GM04504 (cell line): ENCODE data around the gene AIM2.
A peak's percentile ranks its signal among the peaks of the same experiment; 100 is the strongest.

ENCODE experiments used
- DNase-seq: peaks from one replicate; pipeline ENCODE4 v3.0.0-alpha.2; 2012; ENCODE audit warnings: low read depth

Gene AIM2, protein sequence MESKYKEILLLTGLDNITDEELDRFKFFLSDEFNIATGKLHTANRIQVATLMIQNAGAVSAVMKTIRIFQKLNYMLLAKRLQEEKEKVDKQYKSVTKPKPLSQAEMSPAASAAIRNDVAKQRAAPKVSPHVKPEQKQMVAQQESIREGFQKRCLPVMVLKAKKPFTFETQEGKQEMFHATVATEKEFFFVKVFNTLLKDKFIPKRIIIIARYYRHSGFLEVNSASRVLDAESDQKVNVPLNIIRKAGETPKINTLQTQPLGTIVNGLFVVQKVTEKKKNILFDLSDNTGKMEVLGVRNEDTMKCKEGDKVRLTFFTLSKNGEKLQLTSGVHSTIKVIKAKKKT

DNA sequence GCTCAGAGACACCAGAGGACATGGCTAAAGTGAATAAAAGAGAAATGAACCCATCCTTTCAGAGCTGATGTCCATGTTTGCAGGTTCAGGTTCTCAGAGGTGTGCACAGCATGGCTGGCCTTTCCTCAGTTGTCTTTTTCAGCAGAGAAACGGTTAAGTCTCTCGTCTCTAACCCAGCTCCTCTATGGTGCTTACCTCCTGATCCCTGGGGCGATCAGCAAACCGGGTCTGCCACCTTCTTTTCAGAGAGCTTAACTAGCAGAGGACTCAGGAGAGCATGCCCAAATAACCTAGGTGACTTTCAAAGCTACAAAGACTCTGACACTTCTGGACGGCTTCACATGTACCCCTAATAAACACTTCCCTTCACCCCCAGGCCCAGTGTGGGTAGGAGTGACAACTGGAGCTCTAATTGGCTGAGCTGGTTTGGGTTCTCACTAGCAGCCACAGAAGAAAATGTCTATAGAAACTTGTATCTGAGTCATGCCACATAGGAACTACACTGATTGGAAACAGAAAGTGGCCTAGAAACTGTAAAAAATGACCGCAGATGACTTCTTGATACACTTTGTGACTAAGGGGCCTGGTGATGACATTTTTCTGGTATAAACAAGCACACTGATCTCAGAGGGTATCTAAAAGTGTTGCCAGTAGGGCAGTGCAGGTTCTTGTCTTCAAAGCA lies at the start of gene AIM2:
Gene AIM2, minus strand, starts transcription at position 329 of the 682 bp plus-strand sequence. CDS start 3,267 bp downstream, outside the sequence.
- no peak for DNase-seq

DNA sequence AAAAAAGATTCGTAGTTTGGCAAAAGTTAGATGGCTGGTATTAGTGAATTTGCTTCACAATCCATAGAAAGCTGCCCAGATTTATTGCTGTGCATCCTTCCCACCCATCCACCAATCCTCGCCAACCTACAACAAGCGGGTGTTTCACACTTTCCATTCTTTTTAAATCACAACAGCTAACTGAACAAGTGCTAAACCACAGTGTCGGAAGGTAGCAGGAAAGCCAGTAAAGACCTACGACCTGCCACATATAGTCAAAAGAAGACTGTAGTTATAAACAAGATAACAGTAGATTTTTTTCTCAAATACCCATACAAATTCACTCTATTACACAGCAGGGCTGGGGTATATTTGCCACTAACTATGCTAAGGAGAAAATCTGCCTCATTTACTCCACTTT lies 47.0 kb upstream of the AIM2 start:
- no peak for DNase-seq

GRCh38 chr1:159122005-159122621 lies 45.5 kb upstream of the AIM2 start:
- peak; percentile 38 for DNase-seq

- no peak for DNase-seq
These were observed 45.0 kb upstream of the AIM2 start for GRCh38 chr1:159121526-159121925.

DNA sequence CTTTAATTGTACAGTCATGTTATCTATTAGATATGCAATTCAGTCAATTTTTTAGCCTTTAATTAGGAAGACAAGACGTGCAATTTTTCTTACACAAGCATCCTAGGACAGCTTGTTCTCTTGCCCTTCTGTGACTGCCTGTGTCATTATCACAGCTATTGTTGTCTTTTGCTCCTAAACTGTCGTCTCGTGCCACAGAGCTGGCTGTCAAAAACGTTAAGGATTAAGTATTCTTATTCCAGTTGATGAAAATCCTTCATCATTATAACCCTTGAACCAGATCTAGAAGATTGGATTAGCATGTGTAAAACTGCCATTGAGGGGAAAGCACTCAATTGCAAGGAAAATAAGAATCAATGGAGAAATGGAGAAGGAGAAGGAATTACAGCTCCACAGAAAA lies 43.8 kb upstream of the AIM2 start:
- no peak for DNase-seq

DNA sequence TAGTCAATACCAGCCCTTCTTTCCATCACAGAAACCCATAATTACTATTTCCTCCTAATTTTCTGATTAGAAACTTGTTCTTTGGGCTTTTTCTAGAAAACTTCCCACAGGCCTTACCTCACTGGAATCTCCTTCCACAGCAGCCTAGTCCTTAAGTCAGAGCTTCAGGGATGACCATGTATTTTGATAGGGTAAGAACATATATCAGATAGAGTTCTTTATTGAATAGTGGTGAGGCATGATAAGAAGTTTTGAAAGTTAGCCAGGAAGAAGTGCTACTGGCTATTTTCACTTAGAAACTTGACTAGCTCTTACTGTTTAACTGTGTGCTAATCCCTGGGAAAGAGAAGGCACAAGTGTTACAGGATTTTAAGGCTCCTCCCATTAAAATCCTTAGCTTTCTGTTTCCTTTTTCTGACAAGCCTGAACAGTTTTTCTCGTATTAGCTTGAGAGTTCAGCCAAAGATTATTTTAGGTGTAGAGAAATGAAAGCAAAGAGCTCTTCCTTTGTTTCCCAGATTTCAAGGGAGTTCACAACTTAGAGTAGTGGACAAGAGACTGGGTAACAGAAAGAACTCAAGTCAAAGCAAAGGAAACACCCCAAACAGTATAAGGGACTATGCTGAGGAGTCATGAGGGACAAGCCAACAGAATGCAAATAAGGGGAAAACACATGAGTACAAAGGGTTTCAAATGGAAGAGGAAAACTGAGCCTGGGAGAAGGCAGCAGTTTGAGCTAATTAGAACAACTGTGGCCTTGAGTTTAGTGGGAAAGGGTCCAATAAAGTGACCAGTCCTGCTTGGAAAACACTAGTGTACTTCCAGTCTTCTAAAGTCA lies 37.2 kb upstream of the AIM2 start:
- no peak for DNase-seq

GRCh38 chr1:159103021-159103420 lies 26.5 kb upstream of the AIM2 start:
- peak; percentile 17 for DNase-seq

DNA sequence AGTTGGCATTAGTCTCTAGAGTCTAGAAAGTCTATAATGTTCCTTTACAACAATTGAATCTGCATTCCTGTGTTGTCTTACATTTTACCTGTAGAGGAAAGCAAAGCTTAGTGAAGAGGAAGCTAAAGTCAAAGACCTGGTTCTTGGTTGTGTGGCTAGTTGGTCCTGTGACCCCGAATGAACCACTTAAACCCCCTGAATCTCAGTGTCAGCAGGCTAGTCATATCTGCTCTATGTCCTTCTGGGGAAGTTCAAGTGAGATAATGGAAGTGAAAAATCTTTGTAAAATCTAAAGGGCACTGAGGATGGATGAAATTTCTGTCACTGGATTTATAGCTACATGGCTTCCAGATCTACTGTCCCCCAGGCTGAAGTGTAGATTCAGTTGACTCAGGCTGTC lies 24.0 kb upstream of the AIM2 start:
- DNase-seq: no peak

DNA sequence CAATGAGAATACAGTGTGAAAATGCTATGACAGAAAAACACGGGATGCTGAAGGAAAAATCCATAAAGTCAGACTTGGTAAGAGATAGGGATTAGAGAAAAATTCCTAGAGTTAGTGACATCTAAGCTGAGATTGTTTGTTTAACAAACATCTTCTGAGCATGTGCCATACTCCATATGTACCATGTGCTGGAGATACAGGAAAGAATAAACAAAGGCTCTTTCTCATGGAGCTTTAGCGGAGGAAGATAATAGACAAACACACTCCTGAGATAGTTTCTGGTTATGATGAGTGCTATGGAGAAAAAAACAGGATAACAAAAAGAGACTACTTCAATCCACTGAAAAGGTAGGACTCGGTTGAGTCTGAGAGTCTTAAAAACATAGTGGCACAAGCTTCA lies 22.0 kb upstream of the AIM2 start:
- no peak for DNase-seq

DNA sequence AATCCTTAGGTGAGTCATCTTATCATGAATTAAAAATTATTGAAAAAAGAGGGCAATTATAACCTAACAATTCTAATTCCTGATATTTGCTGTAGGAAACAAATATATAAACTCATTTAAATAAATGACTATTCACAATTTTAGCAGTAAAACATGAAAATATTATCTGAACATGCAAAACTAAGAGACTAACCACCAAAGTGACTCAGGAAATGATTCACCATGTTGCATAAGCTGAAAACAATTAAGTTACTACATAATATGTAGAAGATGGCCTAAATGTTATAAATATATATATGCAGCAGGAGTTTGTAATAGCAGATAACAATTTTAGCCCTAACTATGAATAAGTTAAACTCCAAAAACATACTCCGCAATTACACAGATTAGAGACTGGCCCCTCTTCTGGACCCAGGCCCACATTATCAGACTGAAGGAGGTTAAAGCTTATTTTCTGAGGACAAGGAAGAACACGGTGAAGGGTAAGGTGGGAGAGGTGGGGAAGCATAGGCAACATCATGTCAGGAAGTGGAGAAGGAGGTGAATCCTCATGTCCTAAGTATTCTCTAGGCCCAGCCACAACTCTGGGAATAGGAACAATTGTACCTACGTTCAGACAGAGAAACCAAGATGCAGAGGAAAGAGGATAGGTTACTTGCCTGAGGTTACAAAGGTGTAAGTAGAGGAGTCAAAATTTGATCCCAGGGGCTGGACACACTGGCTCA lies 15.6 kb upstream of the AIM2 start:
- peak; percentile 39 for DNase-seq

DNA sequence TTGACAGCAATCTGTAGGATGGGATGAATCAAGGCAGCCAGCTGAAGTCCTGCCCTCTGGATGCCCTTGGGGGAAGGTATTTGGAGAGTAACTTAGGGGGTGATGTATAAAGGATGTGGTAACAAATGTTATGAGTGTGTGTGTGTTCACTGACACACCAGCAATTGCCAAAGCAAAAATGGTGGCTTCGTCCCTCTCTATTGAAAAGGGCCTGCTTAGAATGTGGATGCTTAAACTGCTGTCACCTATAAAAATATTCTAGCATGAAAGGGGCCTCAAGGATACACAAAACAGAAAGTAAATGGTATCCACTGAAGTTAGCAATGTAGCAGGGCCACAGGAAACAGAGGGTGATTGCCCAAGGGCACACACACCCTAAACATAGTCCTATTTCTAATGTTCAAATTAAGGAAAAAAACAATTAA lies 15.1 kb upstream of the AIM2 start:
- DNase-seq: peak; percentile 11

DNA sequence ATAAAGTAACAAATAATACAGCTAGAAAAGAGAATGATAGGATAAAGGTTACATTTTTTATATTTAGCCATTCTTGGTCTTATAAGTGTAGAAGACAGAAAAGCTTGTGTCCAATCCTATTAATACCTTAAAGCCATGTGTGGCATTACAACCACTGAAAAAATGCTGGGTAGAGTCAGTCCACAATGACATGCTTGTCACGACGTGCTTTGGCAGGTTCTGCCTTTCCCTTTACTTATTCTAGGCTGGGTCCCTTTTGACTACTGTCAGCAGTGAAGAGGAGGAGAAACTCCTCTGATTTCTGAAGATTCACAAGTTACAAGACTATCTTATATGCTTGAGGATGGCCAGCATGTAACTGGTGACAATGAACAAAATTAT lies 14.6 kb upstream of the AIM2 start:
- DNase-seq: no peak

GRCh38 chr1:159090286-159091179 lies 14.0 kb upstream of the AIM2 start:
- DNase-seq: no peak

DNA sequence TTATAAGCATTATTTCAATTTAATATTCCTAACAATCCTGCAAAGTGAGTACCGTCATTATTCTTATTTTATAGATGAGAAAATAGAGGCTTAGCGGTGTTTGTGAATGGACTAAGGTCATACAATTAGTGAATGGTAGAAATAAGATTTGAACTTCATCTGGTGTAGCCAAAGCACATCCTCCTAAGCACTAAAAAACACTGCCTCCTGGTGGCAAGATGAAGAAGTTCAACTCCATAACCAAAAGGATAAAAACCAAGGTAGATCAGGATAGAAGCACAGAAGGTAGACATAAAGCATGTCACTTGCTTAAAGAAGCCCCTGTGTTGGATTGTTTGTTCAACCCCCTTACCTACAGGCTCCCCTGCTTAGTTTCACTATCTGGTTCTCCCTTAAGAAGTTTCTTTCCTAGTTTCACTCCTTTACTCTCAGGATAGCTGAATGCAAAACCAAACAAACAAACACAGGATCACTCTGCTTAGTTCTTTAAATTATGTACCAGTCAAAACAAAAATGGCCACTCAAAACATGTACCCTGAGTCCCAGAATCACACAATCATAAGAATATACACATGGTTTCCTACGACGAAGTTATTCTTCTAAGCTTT lies 12.7 kb upstream of the AIM2 start:
- no peak for DNase-seq

DNA sequence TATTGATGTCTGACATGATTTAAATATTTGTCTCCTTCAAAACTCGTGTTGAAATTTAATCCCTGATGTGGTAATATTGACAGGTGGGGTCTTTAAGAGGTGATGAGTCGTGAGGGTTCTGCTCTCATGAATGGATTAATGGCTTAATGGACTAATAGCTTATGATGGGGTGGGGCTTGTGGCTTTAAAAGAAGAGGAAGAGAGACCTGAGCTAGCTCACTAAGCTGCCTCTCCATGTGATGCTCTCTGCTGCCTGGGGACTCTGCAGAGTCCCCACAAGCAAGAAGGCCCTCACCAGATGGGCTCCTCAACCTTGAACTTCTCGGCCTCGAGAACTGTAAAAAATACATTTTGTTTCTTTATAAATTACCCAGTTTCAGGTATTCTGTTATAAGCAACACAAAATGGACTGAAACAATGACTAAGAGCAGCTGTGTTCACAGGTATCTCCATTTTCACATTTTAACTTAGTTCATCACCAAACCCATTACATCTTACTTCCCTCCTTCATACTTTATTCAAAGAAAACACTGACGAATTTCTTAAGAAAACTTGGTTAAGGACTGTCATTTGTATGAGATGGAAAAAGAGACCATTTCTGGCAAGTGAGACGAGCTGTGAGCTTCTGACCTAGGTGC lies 12.1 kb upstream of the AIM2 start:
- no peak for DNase-seq

DNA sequence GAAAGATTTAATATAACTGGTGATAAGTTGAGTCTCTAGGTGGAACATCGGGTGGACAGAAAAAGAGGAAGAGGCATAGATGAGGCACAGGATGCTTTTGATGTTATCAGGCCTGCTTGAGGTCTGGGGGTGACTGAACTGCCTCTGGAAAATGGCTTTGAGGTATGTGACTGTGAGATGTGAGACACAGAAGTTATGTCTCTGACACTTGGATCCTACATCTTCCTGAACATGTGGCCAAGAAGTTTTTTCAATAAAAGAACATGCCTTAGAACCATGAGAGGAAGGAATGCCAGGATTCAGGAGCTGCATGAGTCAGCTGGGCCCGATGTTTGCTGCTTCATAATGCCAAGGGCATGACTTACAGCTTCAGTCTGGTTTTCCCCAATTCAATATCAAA lies 11.5 kb upstream of the AIM2 start:
- peak; percentile 59 for DNase-seq

DNA sequence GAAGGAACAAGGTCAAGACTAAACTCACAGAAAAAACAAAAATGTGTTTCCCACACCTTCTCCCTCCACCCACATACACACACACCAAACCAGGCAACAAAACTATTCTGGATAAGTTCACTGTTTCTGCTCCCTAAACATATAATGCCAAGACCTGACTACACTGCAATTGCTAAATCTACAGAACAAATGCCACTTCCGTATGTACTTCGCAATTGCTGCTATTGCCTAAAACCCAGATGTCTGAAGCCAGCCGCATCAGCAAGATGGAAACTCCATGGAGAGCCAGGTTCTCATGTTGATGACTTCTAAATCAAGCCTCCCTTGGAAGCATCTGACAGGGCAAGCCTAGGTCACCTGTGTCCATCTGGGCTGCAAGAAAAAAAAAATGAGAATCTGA lies 8.3 kb upstream of the AIM2 start:
- DNase-seq: no peak

DNA sequence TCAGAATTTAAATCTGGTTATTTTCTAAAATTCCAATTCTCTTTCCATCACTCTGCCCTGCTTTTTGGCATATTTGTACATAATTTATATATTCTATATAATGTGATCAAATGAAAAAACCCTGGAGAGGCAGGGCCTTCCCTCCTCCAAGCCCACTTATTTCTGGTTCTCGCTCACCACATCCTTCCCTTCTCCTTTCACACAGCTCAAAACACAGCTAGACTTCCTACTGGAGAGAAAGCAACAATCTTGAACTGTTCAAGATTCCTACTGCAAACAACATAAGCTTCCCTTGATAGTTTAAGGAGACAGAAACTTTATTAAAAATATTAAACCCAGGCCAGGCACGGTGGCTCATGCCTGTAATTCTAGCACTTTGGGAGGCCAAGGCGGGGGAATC lies 7.6 kb upstream of the AIM2 start:
- no peak for DNase-seq

- no peak for DNase-seq
These were observed 6.4 kb upstream of the AIM2 start for GRCh38 chr1:159083013-159083412.

DNA sequence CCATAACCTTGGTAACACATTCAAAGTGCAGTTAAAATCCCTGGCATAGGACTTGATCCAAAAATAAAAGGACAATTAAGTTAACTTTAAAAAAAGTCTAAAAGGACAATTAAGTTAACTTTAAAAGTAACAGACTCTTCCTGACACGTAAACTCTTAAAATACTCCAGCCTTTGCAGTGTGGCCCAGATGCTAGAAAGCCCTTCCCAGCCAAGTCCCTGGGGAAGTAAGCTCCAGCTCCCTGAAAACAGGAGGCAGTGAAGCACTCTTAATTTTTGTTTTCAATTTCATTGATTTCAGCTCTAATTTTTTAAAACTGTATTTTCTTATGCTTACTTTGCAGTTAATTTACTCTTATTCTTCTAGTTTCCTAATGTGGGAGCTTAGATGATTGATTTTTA lies 5.1 kb upstream of the AIM2 start:
- no peak for DNase-seq
